NCI-H187 (cell line): ENCODE measurements around the gene ITGA1.
"Not testable (repeated sequence)": the region's sequence is repeated elsewhere in the genome, so short reads cannot be mapped to it uniquely, and the experiment has no call there.

Experiments used
- DNase-seq, 2 experiments: peaks; one replicate each; lab custom pipeline; 2025; lab: John Stamatoyannopoulos, UW

The ITGA1 gene

GRCh38 chr5:52787600-52788504 lies at the start of gene ITGA1, which contains the start of gene PELO:
ITGA1 (plus strand) TSS chr5:52787916; CDS start chr5:52788354, 438 bp downstream.
PELO (plus strand) TSS chr5:52787916; CDS start chr5:52800395, 12,479 bp downstream.
- no peak for DNase-seq

GRCh38 chr5:52738095-52738506 lies 49.6 kb upstream of the ITGA1 start:
- no peak for DNase-seq

DNA sequence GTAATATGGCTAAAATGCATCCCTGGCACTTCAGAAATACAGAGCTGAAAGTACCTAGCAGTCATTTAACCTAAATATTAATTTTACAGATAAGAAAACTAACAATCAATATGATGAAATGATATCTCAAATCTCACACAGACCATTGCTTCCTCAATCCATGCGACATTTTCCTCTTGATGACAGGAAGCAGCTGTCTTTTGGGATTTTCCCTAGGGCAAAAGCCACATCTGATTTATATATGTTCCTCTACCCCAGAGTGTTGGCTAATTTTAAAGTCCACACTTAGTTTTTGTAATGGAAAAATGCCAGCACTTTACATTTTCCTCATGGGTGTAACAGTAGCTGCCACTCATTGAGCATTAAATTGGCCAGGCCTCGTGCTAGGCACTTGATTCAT lies 47.7 kb upstream of the ITGA1 start:
- no peak for DNase-seq

- no peak for DNase-seq
Measured at GRCh38 chr5:52743012-52743411, 44.7 kb upstream of the ITGA1 start.

- no peak for DNase-seq
Measured at GRCh38 chr5:52743529-52743928, 44.2 kb upstream of the ITGA1 start.

DNA sequence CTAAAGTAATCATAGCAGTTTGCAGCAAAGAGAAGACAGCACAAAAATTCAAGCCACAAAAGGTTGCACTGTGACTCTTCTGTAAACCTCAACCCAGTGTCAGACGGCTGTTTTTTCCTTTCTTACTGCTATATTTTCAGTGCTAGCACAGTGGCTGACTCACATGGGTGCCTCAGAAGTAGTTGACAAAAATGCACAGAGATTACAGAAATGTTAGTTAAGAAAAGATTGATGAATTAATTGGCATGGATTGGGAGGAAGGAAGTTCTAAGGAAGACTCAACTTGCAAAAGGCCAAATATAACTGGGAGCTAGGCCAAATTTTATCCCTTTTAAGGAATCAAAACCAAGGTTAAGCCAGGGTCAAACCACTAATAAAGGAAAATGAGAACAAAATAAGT lies 43.7 kb upstream of the ITGA1 start:
- no peak for DNase-seq

- not testable (repeated sequence) for DNase-seq
Measured at GRCh38 chr5:52744867-52745458, 42.8 kb upstream of the ITGA1 start.

DNA sequence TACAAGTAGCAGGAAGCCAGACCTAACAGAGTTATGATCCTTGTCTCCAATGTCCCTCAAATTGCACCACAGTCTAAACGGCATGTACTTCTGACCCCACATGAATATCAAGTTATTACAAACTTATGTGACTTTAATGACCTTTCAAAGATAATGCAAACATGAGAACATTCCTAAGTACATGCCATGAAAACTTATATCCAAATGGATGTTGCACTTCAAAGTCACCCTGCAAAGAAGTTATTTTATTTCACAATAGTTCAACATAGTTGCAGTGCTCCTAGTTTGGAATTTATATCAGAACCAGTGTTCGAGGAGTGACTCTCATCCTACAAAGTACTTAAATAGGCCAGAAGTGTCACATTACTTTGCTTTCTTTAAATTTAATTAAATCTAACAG lies 41.2 kb upstream of the ITGA1 start:
- DNase-seq: no peak

GRCh38 chr5:52748590-52748989 lies 39.1 kb upstream of the ITGA1 start:
- DNase-seq: no peak

- no peak for DNase-seq
Measured at GRCh38 chr5:52749666-52750065, 38.0 kb upstream of the ITGA1 start.

GRCh38 chr5:52751137-52751536 lies 36.6 kb upstream of the ITGA1 start:
- DNase-seq: no peak

DNA sequence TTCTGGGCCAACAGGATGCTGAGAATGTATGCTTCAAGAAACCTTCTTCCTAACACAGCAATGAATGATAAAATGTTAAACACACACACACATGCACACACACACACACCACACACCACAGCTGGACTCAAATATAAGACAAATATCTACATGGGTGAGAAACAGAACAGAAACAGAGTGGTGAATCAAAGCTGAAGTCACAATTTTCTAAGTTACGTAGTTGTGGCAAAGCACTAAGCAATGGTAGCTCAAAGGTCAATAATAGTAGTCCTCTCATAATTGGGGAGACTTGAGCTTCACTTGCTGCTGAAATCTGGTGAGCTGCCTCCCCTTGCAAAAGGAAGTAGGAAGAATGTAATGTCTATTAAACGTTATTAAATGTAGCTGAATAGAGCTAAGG lies 33.7 kb upstream of the ITGA1 start:
- DNase-seq: no peak

DNA sequence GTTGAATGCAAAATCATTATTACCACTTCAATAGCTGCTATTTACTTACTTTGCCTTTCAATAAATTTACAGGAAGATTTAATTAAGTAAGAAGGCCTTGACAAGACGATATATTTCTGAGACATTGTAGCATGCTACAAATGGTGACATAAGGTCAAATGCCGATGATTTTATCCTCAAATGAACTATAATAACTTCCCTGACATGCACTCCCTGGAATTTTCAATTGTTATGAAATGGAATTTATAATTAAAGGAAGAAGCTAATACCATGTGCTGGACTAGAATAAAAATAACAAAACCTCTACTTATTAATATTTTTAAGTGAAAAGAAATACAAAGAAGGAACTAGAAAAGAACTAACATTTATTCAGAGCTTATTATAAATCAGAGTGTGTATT lies 30.2 kb upstream of the ITGA1 start:
- no peak for DNase-seq

DNA sequence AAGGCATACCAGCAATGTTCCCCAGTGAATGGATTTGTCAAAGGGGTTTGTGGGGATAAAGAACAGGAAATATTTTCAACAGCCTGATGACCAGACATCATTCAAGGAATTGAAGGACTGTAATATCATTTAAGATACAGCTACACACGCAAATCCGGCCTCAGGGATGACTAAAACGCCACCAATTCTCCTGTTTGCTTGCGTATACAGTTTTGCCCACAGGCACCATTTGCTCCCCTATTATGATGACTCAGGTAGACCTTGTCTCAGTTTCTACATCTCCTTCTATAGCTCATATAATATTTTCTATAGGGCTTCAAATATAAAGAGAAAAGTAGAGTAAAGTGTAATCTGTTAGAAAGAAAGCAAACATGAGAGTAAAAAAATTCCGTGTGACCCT lies 29.7 kb upstream of the ITGA1 start:
- no peak for DNase-seq

DNA sequence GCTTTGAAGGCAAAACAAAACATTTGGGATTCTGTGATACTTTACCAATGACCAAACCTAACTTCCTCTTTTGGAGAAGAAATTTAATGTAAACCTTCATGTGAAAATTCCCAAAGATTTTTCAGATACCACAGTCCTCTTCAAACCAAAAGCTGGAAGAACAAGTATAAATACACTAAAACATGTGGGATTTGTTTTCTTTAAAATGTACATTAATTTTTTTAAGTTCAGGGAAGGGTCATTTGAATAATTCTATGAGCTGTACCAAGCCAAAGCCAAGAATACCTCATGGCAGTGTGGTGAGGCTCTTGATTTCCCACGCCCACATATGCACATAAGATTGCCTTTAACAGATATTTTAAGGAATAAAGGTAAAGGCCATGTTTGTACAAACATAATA lies 28.4 kb upstream of the ITGA1 start:
- no peak for DNase-seq

GRCh38 chr5:52760695-52761366 lies 26.9 kb upstream of the ITGA1 start:
- DNase-seq: no peak

DNA sequence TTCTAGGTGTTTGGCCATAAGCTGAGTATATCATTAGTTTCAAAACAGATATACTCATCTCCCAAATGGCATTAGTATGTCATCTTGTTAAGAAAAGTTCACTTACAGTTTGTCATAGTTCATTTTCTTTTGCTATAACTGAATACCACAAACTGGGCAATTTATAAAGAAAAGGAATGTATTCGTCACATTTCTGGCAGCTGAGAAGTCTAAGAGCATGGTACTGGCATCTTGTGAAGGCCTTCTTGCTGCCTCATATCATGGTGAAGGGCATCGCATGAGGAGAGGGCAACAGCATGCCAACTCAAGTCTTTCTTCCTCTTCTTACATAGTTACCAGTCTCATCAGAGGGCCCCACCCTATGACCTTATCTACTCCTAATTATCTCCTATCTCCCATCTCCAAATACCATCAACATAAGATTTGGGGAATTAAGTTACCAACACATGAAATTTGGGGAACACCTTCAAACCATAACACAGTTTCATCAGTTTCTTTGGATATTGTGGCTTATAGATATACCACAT lies 20.4 kb upstream of the ITGA1 start:
- DNase-seq: no peak

DNA sequence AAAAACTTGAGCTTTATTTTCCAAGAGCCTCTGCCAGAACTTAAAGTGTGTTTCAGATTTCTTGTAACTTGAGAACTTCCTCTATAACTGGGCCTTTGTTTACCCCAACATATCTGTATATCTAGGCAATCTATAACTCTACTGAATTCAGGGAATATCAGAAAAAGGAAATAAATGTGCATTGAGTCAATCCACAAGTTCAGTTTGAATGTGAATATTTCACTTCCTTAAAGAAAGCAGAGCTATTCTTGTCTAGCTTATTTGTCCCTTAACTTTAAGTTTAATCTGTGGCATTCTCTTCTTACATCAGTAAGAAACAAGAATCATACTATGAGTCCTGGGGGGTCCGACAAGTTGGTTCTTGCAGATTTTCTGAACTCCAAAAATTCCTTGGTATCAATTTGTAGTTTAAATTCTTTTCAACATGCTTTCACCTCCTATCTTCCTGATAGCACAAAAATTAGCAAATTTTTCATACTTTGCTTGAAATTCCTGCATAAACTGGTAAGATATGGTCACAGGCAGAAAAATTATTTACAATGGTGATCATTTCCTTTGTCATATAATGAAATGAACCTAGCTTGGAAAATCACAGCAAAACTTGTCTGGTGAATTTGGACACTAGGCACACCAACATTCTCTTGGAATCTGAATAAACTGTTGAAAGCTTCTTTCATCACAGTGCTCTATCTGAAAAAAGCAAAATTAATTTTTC lies 19.8 kb upstream of the ITGA1 start:
- no peak for DNase-seq

DNA sequence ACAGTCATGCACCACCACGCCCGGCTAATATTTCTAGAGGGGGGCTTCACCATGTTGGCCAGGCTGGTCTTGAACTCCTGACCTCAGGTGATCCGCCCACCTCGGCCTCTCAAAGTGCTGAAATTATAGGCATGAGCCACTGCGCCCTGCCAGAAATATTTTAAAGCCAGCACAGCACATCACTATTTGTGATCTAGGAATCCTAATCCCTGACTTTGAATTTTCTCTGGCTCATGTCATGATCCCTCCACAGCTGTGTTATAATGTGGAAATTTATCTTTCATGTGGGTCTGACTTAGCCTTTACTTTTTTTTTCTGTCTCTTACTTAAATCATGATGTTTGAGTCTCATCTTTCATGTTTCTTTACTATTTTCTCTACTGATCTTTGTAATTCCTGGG lies 18.7 kb upstream of the ITGA1 start:
- DNase-seq: no peak

- DNase-seq: no peak
Measured at GRCh38 chr5:52770287-52770939, 17.3 kb upstream of the ITGA1 start.

DNA sequence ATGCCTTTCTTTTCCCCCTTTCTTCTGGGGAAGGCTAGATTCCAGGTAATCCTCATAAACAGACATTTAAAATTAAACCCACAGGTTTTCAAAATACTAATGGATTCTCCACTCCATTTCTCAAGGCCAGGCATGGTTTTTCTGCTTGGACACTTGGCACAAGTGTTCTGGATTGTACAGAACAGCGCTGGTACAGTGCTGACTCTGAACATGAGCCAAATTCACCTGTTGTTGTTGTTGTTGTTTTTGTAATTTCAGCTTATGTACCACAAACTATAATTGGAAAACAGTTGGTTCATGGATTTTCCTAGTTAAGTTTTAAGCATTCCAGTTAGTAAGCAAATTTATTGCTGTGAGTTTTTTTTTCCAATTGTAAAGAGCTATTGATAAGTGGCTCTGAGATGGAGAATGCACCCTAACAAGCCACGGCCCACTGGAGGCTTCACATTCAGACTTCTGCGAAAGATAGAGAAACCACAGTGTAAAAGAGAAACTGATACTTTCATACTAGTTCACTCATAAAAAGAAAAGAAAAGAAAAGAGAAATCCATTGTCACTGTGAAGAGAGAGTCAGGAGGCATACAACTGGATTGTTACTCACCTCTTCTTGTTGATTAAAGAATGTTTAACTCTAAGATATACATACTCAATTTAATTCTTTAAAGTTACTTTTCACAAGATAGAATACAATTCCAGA lies 16.2 kb upstream of the ITGA1 start:
- DNase-seq: no peak
